ENCODE results near the gene TEX38. TPM values are rescaled to one million over a fixed set of nuclear protein-coding genes. Genes with fewer than 3 reads are reported as not detected.

TEX38 gene
- not detected for total RNA-seq

DNA sequence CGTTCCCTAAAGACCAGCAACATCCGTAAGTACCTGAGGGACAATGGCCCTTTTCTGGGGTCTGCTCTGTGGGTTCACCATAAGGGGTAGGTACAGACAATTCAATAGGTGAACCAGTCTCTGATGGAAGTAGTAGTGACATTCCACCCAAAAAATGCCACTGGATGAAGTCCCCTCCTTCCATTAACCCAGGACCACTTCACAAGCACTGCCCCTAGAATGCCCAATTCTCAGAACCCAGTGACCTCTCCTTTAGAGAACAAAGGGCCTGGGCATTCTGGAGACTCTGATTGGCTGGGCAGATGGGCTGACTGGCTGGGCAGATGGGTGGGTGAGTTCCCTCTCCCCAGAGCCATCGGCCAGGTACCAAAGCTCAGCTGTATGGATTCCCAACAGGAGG lies at the start of gene TEX38:
TSS of gene TEX38 (plus strand) at position 301 of the 400 bp plus-strand sequence. CDS start at position 382, 81 bp downstream.
- H3K9me3 ChIP-seq (ENCODE audit: low read depth, low read length) = no peaks in the 10 kb centered on the region
- H3K4me3 ChIP-seq (ENCODE audit: low read length) = no peak within 1 kb of the TSS
- H3K4me1 ChIP-seq (ENCODE audit: insufficient read depth, low read length) = peaks cover 17% of the 10 kb centered on the region
- no peaks in the 10 kb centered on the region for H3K27me3 ChIP-seq (ENCODE audit: insufficient read depth, low read length)

- peaks cover 20% of the 10 kb centered on the region for H3K4me1 ChIP-seq (ENCODE audit: insufficient read depth, low read length)
- H3K9me3 ChIP-seq (ENCODE audit: low read depth, low read length) = no peaks in the 10 kb centered on the region
- no peak overlapping the region for H3K4me3 ChIP-seq (ENCODE audit: low read length)
- no peaks in the 10 kb centered on the region for H3K27me3 ChIP-seq (ENCODE audit: insufficient read depth, low read length)
These were observed 49.7 kb upstream of the TEX38 start for GRCh38 chr1:46621930-46622329.

DNA sequence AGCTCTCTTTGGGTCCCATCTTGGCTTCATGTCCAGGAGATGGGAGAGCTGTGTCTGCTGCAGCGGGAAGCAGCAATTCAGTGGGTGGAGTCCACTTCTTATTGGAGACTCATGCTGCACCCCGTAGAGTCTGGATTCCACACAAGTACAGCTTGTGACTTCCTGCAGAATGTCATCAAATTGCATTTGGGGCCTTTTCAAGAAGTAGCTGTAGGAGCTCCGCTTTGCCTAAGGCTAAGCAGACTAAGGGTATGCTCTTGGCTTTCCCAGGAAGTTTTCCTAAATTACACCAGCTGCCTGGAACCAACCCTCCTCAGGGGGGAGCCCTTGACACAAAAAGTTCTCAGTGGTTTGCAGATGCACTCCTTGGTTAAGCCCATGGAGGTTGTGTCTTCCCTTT lies 49.3 kb upstream of the TEX38 start:
- Histone ChIP-seq H3K4me1 (ENCODE audit: insufficient read depth, low read length) (peaks cover 16% of the 10 kb centered on the region), H3K27me3 (ENCODE audit: insufficient read depth, low read length) (no peaks in the 10 kb centered on the region), H3K4me3 (ENCODE audit: low read length) (no peak overlapping the region), H3K9me3 (ENCODE audit: low read depth, low read length) (no peaks in the 10 kb centered on the region)

GRCh38 chr1:46623743-46624644 lies 47.7 kb upstream of the TEX38 start:
- Histone ChIP-seq H3K4me1 (ENCODE audit: insufficient read depth, low read length) (peaks cover 6% of the 10 kb centered on the region), H3K9me3 (ENCODE audit: low read depth, low read length) (no peaks in the 10 kb centered on the region), H3K27me3 (ENCODE audit: insufficient read depth, low read length) (no peaks in the 10 kb centered on the region), H3K4me3 (ENCODE audit: low read length) (no peak overlapping the region)

- no peak overlapping the region for H3K4me3 ChIP-seq (ENCODE audit: low read length)
- H3K4me1 ChIP-seq (ENCODE audit: insufficient read depth, low read length) = no peaks in the 10 kb centered on the region
- H3K9me3 ChIP-seq (ENCODE audit: low read depth, low read length) = no peaks in the 10 kb centered on the region
- H3K27me3 ChIP-seq (ENCODE audit: insufficient read depth, low read length) = no peaks in the 10 kb centered on the region
These were observed 40.9 kb upstream of the TEX38 start for GRCh38 chr1:46630719-46631118.

- no peaks in the 10 kb centered on the region for H3K27me3 ChIP-seq (ENCODE audit: insufficient read depth, low read length)
- H3K4me3 ChIP-seq (ENCODE audit: low read length) = no peak overlapping the region
- no peaks in the 10 kb centered on the region for H3K9me3 ChIP-seq (ENCODE audit: low read depth, low read length)
- H3K4me1 ChIP-seq (ENCODE audit: insufficient read depth, low read length) = no peaks in the 10 kb centered on the region
These were observed 36.4 kb upstream of the TEX38 start for GRCh38 chr1:46635205-46635604.

GRCh38 chr1:46637444-46638083 lies 34.1 kb upstream of the TEX38 start:
- H3K27me3 ChIP-seq (ENCODE audit: insufficient read depth, low read length) = no peaks in the 10 kb centered on the region
- no peaks in the 10 kb centered on the region for H3K4me1 ChIP-seq (ENCODE audit: insufficient read depth, low read length)
- H3K9me3 ChIP-seq (ENCODE audit: low read depth, low read length) = no peaks in the 10 kb centered on the region
- H3K4me3 ChIP-seq (ENCODE audit: low read length) = no peak overlapping the region

DNA sequence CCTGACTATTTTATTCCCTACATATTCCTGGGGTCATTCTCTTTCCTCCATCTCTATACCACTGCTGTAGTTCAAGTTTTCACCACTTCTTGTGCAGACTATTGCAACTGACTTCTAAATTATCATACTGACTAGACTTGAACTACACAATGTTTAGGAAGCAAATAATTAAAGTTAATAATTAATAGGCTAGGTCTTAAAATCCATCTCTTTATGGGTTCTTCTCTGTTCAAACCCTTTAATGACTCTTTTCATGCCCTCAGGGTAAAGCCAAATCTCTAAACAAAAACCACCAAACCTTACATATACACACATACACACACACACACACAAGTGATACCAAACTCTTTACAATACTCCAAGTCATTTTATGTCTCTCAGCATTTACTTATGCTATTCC lies 32.7 kb upstream of the TEX38 start:
- H3K27me3 ChIP-seq (ENCODE audit: insufficient read depth, low read length) = no peaks in the 10 kb centered on the region
- no peaks in the 10 kb centered on the region for H3K9me3 ChIP-seq (ENCODE audit: low read depth, low read length)

DNA sequence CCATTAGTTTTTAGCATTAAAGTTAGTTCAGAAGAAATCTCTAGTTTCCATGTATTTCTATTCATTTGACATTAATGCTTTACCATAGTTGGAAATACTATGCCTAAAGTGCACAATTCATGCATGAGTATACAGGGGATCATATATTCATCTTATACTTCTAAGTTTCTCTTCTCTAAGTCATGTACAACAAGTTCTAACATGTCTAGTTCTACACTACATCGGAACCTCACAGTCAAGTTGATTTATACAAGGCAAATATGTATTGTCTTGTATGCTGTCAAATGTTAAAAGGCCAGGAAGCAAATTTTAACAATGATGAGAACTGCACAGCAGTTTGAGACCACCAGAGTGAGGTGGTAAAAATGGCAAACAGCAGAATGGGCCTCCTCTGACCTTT lies 32.1 kb upstream of the TEX38 start:
- no peak overlapping the region for H3K4me3 ChIP-seq (ENCODE audit: low read length)
- no peaks in the 10 kb centered on the region for H3K27me3 ChIP-seq (ENCODE audit: insufficient read depth, low read length)
- no peaks in the 10 kb centered on the region for H3K4me1 ChIP-seq (ENCODE audit: insufficient read depth, low read length)
- H3K9me3 ChIP-seq (ENCODE audit: low read depth, low read length) = no peaks in the 10 kb centered on the region

More for the DNA sequence above, 32.7 kb upstream of the TEX38 start:
- H3K4me1 ChIP-seq (ENCODE audit: insufficient read depth, low read length) = no peaks in the 10 kb centered on the region
- no peak overlapping the region for H3K4me3 ChIP-seq (ENCODE audit: low read length)

- Histone ChIP-seq H3K4me1 (ENCODE audit: insufficient read depth, low read length) (no peaks in the 10 kb centered on the region), H3K27me3 (ENCODE audit: insufficient read depth, low read length) (no peaks in the 10 kb centered on the region), H3K9me3 (ENCODE audit: low read depth, low read length) (no peaks in the 10 kb centered on the region), H3K4me3 (ENCODE audit: low read length) (no peak overlapping the region)
These were observed 29.5 kb upstream of the TEX38 start for GRCh38 chr1:46642115-46642680.

GRCh38 chr1:46643368-46643775 lies 28.3 kb upstream of the TEX38 start:
- Histone ChIP-seq H3K9me3 (ENCODE audit: low read depth, low read length) (no peaks in the 10 kb centered on the region), H3K4me1 (ENCODE audit: insufficient read depth, low read length) (no peaks in the 10 kb centered on the region), H3K27me3 (ENCODE audit: insufficient read depth, low read length) (no peaks in the 10 kb centered on the region), H3K4me3 (ENCODE audit: low read length) (no peak overlapping the region)

GRCh38 chr1:46645815-46646214 lies 25.8 kb upstream of the TEX38 start:
- Histone ChIP-seq H3K9me3 (ENCODE audit: low read depth, low read length) (no peaks in the 10 kb centered on the region), H3K27me3 (ENCODE audit: insufficient read depth, low read length) (no peaks in the 10 kb centered on the region), H3K4me1 (ENCODE audit: insufficient read depth, low read length) (no peaks in the 10 kb centered on the region), H3K4me3 (ENCODE audit: low read length) (no peak overlapping the region)

DNA sequence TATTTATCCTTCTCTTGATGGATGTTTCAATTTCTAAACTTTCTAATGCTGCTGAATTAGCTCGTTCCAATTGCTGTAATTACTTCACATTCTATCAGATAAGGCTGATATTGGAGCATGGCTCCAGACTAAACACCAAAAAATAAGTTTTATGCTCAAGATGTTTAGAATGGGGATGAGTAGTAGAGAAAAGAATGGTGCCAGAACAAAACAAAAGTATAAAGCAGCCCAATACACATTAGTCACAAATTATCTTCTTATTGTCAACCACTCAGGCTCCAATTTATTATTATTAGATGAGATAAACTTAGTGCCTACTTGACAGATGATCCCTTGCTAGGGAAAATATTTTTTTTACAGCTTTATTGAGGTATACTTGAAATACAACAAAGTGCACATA lies 25.3 kb upstream of the TEX38 start:
- Histone ChIP-seq H3K4me1 (ENCODE audit: insufficient read depth, low read length) (no peaks in the 10 kb centered on the region), H3K9me3 (ENCODE audit: low read depth, low read length) (no peaks in the 10 kb centered on the region), H3K27me3 (ENCODE audit: insufficient read depth, low read length) (no peaks in the 10 kb centered on the region), H3K4me3 (ENCODE audit: low read length) (no peak overlapping the region)

DNA sequence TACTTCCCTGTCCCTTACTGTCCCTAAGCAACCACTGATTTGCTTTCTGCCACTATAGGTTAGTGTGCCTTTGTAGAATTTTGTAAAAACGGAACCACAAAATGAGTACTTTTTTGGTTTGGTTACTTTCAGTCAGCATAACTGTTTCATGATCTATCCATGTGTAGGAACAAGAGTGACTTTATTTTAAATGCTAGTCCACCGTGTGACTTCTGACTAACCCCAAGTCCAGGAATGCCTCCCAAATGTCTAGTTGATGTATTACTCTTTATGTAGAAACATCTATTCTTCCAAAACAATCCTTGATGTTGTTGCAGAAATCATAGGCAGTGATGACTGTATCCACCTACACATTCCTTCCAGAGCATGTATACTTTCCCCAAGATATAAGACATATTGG lies 24.8 kb upstream of the TEX38 start:
- Histone ChIP-seq H3K4me3 (ENCODE audit: low read length) (no peak overlapping the region), H3K27me3 (ENCODE audit: insufficient read depth, low read length) (no peaks in the 10 kb centered on the region), H3K4me1 (ENCODE audit: insufficient read depth, low read length) (no peaks in the 10 kb centered on the region), H3K9me3 (ENCODE audit: low read depth, low read length) (no peaks in the 10 kb centered on the region)

DNA sequence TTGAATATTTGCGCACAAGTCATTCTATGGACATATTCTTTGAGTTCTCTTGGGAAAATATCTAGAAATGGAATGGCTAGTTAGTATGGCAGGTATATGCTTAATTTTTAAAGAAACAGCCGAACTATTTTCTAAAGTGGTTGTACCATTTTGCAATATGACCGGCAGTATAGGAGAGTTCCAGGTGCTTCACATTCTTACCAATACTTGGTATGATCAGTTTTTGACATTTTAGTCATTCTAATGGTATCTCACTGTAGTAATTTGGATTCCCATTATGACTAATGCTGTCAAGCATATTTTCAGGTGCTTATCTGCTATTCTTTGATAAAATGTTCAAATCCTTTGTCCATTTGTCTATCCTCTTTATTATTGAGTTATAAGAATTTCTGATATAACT lies 24.0 kb upstream of the TEX38 start:
- no peak overlapping the region for H3K4me3 ChIP-seq (ENCODE audit: low read length)
- H3K4me1 ChIP-seq (ENCODE audit: insufficient read depth, low read length) = no peaks in the 10 kb centered on the region
- H3K9me3 ChIP-seq (ENCODE audit: low read depth, low read length) = no peaks in the 10 kb centered on the region
- H3K27me3 ChIP-seq (ENCODE audit: insufficient read depth, low read length) = no peaks in the 10 kb centered on the region

Data from mononuclear cell (primary cell).